ENCODE results near the gene WNT9B. TPM values are rescaled to one million over a fixed set of nuclear protein-coding genes. Genes with fewer than 3 reads are reported as not detected.

The WNT9B gene
- total RNA-seq: not detected in 2 replicates

GRCh38 chr17:46851029-46851741 lies at the start of gene WNT9B:
Gene WNT9B, plus strand, starts transcription at chr17:46851583. Its CDS starts 56 bp downstream, at chr17:46851639.

GRCh38 chr17:46818316-46818928 lies 33.0 kb upstream of the WNT9B start, which contains the start of gene WNT3:
Gene WNT3, minus strand, starts transcription at chr17:46818692. Its CDS starts 95 bp downstream, at chr17:46818597.

GRCh38 chr17:46922804-46923635 lies 71.6 kb downstream of the WNT9B start, which contains the start of gene GOSR2:
Gene GOSR2, plus strand, starts transcription at chr17:46923160. Its CDS starts 33 bp downstream, at chr17:46923193.

Other genes starting within 250 kb of the WNT9B start
- gene WNT3, start 32.9 kb upstream of the WNT9B start, total RNA-seq: 0.50 and 1.3 TPM in 2 replicates
- gene GOSR2, start 71.6 kb downstream of the WNT9B start, total RNA-seq: 25.9 and 34.0 TPM in 2 replicates
- gene RPRML, start 127.7 kb downstream of the WNT9B start, total RNA-seq: not detected in 2 replicates

Measured in bronchus fibroblast of lung (primary cell).